Activated T-helper 1 cell treated with anti-CD3 and anti-CD28 coated beads, Interleukin-2, amount 50 U/mL, for 16 hours (primary cell): Measurements from ENCODE around the gene TRAF3.

ENCODE experiments used
- DNase-seq, 2 donors: peaks; one replicate each; pipeline ENCODE4 v3.0.0-alpha.2; 2020; ENCODE audit warnings: low read depth in 1 of 2, low spot score in 1 of 2

TRAF3 gene

DNA sequence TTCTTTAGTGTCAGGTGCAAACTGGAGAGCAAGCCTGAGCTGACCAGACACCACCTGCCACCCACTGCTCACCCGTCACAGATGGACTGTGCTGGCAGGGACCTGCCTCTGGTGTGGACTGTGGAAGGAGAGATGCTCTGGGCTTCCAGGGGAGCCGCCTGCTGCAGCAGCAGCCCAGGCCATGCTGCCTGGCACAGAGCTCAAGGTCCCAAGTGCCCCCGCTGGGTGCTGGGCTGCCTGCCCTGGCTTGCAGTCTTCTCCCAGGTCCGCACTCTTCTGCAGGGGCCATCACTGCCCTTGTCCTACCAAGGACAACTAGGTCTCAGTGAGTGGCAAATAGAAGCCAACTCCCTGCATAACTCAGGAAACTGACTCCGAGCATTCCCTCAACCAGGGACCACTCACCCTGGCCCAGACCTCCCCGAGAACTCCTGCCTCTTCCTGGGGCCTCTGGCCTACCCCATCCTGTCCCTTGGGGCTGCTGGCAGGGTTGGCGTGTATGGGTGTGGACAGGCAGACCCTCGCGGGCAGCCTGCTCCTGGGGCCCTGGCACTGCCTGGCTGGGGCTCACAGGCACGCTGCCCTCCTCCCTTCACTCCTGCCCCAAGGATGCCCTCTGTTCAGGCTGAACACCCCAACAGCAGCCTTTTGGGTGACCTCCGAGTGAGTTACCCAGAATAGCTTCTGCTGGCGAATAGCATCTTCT, 154.5 kb downstream of the TRAF3 start:
- DNase-seq: no peak

DNA sequence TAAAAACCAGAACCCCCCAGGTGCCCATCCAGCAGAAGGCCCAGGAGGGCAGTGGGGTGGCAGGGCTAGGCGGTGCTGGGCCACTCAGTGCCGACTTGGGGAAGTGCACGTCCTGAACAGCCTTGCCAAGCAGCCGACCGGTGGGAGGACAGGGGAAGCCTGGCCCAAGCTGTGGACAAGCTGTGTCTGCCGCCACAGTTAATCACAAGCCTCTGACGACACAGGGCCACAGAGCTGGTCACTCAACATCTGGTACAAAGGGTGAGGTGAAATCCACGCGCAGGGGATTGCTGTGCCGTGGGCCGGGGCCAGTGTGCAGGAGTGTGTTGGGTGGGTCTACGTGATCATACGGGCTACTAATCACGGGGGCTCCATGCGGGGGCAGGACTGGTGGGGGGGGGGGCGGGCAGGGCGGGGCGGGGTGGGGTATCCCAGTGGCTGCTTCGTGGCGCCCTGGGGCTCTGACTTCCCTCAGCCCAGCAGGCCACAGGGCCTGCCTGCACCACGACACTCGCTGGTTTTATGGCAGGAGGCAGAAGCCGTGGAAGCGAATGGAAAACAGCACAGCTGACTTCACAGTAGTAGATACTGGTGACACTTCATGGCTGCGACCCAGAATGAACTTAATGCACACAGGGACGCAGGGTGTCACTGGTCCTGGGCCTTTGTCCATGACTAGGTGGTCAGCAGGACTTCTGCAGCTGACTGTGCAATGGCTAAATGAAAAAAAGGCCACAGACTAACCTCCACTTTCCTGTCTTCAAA, 155.4 kb downstream of the TRAF3 start:
- DNase-seq: no peak

DNA sequence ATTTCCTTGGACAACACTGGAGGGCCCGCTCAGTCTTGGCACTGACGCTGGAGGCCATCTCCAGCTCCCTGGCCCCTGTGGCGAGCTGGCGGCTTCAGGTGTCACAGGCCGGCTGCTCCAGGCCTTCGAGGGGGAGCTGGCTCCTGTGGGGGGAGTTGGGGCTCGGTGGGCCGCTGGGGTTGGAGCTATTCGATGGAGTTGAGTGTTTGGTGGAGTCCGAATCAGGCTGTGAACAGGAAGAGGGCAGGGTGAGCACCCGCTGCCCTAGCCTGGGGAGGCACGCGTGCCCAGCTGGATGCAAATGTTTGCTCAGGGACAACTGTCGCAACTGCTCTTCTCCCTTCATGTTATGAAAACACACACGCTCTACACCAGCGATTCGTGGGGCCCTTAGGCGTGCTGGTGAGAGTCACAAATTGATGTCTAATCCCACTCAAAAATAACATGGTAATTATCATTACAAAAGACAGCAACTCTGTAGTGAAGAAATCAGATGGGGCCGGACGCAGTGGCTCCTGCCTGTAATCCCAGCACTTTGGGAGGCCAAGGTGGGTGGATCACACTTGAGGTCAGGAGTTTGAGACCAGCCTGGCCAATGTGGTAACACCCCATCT, 156.5 kb downstream of the TRAF3 start:
- DNase-seq: no peak

DNA sequence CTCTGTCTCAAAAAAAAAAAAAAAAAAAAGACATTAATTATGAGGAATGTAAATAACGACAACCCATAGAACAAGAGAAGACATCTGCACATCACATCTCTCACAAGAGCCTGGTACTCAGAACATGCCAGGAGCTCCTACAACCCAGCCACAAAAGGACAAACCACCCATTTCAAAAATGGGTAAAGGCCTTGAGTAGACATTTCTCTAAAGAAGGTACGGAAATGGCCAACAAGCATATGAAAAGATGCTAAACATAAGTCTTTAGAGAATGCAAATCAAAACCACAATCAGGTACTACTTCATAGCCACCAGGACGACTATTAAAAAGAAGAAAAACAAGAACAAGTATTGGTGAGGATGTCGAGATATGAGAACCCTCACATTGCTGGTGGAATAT, 158.5 kb downstream of the TRAF3 start:
- DNase-seq: no peak

DNA sequence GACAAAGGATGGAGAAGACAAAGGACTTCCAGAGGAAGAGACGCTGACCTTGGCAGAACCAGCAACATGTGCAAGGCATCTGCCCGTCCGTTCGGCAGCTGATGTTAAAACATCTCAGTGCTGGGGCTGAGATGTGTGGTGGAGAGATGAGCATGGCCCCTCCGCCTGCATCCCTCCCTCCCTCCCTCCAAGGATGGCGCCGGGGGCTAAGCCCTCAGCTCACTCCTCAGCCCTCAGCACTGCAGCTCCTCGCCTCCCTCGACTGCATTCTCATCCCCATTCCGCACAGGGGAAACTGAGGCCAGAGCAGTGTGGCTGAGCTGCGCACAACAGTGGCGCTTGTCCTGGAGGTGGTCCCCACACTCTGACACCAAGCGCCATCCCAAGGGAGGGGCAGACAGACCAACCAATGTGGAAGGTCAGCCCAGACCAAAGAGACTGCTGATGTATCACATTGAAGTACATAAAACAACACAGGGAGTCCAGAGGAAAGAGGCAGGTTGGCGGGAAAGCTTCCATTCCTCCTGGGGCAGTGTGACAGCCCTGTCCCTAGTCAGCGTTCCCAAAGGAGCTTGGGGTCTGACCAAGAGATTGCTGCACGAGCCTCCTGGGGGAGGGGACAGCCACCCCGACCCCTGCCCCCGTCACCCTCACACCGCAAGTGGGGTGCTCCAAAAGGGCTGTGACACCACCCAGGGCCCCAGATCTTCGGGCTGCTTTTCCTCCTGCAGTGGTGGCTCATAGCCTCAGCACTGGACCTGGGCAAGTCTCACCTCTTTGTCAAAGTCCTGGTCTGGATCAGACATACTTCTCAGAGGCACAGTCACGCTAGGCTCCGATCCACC, 160.3 kb downstream of the TRAF3 start:
- no peak for DNase-seq

DNA sequence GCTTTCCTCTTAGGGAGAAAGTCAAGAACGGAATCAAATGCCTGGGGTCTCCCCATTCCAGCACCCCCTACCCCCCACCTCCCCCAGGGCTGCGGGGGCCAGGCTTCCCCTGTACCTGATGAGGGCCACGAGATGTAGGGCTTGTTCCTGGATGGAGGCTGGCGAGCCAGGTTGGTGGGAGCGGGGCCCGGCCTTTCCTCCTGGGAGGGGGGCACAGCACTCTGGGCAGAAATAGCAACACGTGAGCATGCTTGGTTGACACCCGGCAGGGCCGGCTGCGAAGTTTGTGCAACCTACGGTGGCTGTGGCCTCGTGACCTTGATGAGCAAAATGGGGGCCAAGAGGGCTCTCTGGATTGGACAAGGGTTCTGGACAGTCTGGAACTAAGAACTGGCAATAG, 160.9 kb downstream of the TRAF3 start:
- no peak for DNase-seq

DNA sequence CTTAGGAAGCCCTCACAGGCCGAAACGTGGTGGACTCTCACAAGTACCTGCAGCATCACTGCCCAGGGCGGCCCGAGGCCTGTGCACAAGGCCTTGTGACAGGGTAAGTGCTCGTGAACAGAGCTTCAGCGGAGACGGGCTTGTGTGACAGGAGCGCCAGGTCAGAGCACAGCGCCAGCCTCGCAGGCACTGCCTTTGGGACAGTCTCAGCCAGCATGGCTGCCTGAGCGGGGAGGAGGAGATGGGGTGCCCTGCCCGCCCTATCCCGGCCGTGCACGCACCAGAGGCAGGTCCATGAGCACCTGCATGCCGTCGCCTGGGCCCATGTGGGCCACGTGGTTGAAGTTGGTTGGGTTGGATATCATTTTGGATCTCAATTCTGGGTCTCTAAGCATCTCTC, 162.1 kb downstream of the TRAF3 start:
- DNase-seq: no peak

DNA sequence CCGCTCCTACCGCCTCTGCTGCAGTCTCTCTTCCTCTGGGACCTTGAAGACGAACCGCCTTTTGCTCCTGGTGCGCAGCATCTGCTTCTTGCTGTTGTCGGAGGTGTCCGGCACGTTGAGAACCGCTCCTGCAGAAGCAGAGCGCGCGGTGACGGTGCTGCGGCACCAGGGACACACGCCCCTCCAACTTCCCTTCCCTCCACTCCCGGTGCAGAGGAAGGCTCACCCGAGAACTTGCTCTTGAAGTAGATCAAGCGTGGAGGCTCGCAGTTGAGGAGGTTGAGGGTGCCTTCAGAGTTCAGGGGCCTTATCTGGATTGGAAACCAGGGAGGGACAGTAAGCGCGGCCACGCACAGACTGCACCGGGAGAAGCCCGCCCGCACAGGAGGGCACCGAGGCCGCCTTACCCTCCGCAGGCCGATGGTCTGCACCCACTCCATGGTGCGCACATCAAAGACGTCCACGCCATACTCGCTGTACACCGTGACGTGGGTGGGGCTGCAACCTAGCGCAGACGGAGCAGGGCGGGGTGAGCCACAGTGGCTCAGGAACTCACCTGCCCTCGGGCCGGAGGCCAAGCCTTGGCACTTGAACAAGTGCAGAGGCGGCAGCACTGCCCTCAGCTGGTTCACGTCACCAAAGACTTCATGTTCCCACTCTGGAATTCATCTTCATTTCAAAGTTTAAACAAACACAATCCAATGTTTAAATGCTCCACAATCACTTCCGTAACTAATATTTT, 162.7 kb downstream of the TRAF3 start:
- no peak for DNase-seq

DNA sequence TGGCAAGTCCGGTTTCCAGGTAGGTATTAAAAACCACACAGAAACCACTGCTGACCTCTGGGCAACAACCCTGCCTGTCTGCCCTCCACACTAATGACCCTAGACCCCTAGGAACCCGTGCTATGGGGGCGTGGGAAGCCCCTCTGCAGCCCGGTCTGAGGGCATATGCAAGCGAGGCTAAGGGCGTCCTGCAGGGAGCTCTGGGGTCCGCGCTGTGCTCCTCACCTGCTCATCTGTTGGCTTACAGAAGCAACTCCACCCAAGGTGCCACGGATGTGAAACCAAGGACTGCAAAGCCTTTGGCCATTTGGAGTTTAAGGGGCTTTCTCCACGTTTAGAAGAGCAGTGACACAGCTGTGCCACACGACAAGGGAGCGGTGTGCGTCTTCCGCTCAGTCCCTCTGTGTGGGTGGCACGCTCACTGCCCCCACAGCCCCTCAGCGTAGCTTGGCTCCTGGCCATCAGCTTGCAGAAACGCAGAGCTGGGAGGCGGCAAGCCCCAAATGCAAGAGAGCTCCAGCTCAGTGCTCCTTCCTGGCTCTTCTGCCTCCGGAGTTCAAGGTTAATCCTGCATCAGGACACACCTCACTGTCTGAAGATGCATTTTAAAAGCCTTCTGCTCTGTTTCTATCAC, 163.6 kb downstream of the TRAF3 start:
- DNase-seq: no peak

DNA sequence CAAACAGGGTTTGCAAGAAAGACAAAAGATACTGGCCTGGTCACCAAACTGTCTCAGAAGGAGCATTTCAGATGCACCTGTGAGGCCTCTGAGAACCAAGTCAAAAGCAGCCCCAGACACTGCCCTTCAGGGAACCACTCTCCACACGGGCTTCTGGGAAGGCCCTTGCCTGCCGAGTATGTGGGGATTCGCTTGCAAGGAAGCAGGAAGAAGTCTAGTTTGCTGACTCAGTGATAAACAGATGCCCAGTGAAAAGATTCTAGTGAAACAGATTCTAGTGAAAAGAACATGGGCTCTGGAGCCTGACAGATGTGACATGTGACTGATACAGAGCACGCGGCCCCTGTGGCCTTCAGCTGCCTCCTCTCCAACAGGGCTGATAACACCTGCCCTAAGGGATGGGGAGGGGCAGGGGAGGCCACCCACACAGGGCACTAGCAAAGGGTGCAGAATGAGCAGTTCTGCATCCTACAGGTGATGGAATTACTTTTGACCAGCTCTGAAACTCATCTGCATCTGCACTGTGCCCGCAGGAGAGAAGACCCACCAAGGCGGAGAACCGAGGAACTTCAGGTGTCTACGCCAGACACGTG, 164.3 kb downstream of the TRAF3 start:
- no peak for DNase-seq

DNA sequence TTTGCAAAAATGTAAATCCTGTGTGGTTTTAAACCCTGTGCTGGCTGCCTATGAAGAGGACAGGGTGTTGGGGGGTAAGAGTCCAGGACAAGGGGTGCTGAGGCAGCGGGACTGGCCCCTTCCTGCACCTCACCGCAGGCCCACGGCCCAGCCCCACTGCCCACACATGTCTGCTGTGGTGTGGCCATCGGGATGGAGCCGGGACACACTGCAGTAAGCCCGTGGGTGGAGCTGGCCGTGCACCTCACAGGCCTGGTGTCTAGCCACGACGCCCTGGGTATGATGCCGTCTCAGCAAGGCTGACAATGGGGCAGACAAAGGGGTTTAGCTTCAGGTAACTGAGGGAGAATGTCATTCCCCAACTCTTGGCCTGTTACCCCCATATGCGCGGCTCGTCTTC, 164.8 kb downstream of the TRAF3 start:
- DNase-seq: no peak

DNA sequence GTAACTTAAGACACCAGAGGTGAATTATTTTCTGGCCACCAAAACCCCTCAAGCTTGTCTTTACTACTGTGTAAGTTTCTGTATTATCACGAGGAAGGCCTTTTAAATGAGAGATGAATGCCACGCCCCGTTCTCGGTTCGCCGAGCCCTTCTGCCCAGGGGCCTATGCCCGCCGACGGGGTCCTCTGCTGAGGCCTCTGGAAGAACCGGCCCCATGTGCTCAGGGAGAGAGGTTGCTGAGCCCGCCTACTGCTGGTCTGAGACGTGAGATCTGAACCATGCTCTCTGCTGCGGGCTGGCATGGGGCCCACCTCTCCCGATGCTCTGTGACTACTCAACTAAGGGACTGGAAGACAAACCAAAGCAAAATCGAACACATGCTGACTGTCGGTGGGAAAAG, 166.2 kb downstream of the TRAF3 start:
- DNase-seq: no peak

DNA sequence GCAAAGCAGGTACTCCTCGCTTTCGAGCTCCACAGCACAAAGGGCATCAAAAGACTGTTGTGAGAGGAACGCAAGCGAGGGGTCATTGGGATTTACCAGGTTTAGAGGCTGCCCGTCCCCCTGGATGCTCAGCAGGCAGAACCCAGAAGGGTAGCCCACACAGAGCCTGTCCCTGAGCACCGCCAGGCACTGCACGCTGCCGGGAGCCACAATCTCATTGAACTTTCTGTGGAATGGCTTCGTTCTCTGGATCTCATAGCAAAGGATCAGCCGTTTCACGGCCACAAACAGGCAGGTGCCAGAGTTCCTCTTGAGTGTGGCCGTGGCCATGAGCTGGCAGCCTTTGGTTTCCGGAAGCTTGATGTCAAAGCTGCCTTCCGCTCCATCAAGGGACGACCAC, 166.7 kb downstream of the TRAF3 start:
- no peak for DNase-seq

DNA sequence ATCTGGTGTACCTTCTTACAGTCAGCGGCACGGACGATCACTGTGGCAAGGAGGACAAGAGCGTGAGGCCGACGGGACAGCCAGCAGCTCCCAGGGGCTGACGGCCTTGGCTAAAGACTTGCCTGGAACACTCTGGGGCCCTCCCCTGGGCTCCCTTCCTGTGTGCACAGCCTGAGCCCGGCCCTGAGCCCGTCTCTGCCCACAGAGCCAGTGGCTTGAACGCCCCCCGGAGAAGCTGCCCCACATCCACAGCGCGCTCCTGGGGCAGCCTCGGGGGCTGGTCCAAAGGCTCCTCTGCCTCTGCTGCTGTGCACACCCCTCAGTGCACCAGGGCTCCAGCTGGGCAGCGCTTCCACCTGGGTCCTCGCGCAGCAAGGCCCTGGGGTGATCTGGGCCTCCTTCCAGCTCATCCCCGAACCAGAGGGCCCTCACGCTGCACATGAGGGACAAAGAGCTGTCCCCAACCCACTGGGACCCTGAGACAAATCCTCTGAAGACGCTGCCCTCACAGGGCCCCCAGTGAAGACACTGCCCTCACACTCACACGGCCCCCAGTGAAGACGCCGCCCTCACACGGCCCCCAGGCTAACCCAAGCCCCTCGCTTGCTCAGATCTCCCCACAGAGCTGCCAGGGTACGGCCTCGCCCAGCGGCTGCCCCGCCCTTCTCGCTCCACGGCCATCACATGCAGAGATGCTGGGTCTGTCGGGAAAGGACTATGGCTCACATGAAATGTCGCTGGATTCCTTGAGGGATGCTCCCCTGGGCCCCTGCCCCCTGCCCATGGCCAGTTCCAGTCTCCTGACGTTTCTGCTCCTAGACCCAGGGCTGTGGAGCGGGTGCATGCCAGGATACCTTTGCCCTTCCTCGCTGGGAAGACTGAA, 167.4 kb downstream of the TRAF3 start:
- DNase-seq: no peak

DNA sequence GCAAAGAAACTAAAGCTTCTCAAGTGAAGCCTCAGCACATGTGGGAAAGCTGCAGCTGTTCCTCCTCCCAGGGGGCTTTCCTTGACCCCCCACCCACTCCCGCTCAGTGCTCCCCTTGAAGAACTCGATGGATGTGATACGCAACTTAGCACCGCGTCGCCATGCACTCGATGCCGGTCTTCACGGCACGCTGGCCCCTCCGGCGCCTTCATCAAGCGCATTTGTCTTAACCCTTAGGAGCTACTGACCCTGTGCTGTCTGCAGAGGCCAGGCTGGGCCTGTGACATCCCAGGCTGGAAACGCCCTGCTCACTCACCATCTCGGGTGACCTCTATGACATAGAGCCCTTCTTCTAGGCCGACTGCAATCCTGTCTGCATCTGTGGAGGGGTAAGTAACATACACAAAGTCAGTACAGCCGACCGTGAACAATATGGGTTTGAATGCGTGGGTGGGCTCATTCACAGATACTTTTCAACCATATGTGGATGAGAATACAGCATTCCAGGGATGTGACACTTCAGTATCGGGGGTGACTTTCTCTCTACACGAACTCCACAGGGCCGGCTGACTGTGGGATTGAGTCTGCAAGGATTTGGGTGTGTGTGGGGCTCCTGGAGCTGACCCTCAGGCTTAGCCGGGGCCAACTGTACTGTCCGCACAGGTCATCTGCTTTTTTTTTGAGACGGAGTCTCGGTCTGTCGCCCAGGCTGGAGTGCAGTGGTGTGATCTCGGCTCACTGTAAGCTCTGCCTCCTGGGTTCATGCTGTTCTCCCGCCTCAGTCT, 168.3 kb downstream of the TRAF3 start:
- DNase-seq: no peak

DNA sequence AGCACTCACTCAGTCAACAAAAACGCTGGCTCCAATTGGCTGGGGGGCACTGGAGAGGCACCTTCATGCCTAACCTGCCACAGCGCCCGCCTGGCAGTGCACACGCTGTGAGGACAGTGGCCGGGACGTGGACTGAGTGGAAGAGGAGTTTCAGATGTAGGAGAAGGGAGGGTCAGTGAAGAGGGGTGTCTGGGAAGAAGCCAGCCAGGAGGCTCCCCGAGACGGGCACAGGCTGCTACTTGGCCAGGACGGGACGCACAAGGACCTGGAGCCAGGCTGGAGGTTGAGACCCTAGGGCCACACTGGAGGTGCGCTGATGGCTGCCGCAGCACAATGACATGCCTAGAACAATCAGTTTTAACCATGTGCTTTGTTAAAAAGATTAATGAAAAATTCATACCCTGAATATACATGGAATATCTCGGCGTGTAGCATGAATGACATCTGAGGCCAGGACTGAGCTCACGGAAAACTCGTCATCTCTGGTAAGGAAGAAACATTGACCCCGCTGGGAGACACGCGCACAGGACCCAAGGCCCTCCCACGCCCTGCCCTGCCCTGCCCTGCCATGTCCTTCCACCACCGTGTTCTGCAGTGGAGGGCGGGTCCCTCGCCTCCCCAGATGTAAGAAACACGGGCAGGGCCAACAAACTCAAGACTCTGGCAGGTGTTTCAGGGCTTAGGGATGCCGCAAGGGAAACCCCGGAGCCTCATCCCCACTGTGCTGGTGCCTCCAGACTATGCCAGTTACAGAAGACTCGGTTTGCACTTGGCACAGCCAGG, 170.3 kb downstream of the TRAF3 start:
- DNase-seq: no peak

DNA sequence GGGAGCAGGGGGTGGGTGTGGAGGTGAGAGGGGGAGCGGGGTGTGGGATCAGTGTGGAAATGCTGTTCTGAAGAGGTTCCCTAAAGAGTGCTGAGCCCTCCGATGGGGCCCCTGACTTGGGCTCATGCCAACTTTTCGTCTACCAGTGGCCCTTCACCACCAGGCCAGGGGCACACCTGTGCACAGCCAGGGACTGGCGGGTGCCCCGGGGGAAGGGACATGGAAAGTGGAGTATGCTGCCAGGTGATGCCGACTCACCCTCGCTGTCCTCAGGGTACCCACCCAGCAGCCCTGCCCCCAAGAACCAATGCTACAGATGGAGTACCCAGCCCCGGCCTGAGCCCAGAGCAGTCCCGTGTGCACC, 171.4 kb downstream of the TRAF3 start:
- no peak for DNase-seq
